ENCODE data around the gene SERPINB6.

Gene SERPINB6

GRCh38 chr6:2999618-3000557 lies 28.5 kb upstream of the SERPINB6 start, which contains the start of gene NQO2:
Gene NQO2, plus strand, starts transcription at chr6:2999894. Its CDS starts 6,659 bp downstream, at chr6:3006553.
- peak; percentile 85 for DNase-seq (ENCODE audit: low read depth)

DNA sequence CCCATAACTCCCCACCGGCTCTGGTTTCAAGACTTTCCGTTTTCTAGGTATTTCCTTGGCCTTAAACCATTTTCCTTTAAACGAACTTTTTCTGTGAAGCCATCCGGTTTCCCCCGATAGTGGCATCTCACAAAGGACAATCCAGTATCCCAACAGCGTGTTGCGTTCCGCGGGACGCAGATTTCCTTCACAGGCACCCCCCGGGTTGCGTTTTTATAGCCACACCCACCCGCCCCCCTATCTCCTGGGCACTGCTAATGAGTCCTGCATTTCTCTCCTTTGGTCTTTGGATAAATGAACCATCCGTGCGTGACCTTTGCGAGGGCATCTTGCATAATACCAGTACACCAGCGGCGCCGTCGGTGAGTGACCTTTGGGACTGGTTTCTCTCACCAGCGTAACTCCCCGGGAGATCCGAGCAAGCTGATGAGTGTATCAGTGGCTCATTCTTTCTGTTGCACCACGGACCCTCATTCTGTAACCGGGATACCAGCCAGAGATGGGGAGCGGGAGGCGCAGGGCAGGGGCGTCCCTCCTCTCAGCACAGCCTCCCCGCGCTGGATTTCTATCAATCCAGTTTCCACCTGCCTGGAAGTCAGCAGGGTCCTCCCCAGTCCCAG lies 27.7 kb upstream of the SERPINB6 start:
- DNase-seq (ENCODE audit: low read depth), result peak; percentile 93

DNA sequence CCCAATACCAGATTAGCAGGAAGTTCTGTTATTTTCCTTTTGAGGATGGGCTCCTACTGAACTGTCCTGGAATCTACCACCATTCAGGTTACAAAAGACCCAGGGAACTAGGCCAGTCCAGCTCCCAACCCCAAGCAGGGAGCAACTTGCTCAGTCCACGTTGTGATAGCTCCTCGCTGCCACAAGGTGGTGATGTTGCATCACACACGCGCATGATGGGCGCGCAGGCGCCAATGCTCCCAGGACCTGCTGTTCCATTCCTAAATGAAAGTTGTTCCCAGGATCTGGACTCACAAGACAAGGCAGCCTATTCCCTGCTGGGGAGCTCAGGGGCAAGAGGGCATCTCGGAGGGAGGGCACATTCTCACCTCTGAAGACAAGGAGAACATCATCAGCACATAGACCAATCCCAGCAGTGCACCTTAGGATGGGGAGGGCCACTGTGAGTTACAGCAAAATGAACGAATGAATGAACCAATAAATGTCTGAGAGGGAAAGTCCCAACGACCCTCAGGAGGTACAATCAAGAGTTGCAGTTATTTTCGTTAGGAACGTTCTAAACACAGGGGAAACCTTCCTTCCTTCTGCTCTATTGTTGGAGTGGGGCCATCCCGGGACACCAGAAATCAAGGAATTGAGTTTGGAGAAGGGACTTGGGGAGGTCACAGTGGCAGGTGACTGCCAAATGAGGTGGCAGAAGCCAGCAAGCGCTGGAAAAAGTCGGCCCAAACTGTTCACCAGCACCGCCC lies 27.1 kb upstream of the SERPINB6 start:
- DNase-seq (ENCODE audit: low read depth), result peak; percentile 44

- DNase-seq (ENCODE audit: low read depth), result no peak
Measured at GRCh38 chr6:2993755-2994317, 22.5 kb upstream of the SERPINB6 start.

DNA sequence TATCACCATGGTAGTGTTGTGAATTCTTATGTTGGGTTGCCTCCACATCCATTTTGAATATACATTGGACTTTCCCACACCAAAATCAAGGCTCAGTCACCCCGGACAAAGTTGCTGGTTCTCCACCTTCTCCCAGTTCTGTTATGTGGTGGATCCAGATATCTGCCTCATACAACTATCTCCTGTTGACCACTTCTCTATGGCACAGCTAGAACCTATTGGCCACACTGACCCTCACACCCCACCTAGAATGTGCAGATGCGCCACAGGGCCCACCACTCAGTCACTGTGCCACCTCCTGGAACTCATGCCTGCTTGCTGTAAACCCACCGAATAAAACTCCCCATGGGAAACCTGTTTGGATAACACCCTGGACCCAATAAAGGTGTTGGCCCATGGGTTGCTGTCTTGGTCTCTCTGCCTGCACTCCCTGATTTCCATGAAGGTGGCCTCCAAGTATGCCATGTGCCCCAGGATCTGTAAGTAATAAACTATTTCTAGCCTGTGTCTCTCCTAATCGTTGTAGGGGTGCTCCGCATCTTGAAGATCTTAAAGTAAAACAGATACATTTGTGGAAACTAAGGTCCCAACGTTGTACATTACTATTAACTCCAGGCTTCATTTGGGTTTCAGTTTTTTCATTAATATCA lies 21.1 kb upstream of the SERPINB6 start:
- DNase-seq (ENCODE audit: low read depth), result no peak

- no peak for DNase-seq (ENCODE audit: low read depth)
Measured at GRCh38 chr6:2990932-2991506, 19.7 kb upstream of the SERPINB6 start.

DNA sequence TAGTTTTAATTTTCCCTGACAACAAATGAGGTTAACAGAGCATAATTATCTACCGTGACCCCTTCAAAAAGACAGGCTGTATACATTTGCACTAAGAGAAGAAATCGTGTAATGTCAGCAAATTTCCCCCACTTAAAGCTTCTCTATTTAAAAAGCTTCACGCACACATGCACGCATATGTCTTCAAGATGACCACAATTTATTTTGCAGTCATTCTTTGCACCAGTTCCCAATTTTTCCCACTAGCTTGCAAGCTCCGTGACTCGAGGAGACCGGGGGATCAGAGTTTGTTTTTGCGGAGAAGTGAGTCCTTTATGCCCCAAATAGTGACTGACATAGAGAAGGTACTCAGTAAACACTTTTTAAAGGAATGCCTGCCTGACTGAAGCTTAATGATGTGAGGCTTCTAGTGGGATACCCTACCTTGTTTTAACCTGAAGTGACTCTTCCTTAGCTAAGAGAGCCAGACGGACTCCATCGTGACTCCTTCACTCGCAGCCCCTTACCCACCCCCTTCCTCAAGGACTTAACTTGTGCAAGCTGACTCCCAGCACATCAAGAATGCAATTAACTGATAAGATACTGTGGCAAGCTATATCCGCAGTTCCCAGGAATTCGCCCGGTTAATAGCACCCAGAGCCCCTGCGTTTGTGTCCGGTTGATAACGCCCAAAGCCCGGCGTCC lies 19.0 kb upstream of the SERPINB6 start:
- DNase-seq (ENCODE audit: low read depth), result peak; percentile 54

DNA sequence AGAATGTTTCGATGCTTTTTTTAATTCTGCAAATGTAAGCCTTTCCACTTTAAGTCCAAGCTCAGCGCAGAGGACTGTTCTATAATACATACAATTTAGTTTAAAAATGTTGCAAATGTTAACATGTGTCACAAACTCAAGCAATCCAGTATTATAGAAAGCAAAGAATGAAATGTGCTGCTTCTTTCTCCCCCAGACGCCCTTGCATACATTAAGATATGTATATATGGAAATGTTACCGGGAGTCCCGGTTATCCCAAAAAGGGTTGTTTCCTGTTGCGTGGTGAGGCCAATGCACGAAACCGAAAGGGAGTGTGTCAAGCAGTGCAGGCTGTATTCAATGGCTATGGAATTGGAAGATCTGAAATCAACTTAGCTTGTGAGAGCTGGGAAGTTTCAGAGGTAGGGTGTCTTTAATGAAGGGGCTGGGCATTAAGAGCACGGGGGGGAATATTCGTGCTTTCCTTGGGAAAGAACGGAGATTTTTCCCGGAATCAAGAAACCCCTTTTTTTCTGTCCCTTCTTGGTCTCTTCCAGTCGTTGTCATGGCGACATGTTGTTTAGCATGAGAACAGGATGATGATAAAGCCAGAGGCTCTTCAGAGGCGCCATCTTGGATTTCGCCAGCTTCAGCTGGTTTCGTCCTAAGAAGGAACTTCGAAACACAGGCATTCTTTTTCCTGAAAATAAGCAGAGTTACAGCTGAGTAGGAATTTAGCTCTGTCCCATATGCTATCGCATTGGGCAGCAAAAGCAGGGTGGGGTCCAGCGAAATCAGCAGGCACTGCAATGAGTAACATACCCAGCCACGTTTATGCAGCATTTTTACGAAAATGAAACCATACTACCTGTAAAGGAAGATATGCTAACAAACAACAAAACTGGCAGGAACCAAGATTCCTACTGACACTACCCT lies 18.2 kb upstream of the SERPINB6 start:
- DNase-seq (ENCODE audit: low read depth), result peak; percentile 99

- peak; percentile 98 for DNase-seq (ENCODE audit: low read depth)
Measured at GRCh38 chr6:2988426-2989331, 17.3 kb upstream of the SERPINB6 start.

GRCh38 chr6:2988094-2988425 lies 16.7 kb upstream of the SERPINB6 start:
- no peak for DNase-seq (ENCODE audit: low read depth)

DNA sequence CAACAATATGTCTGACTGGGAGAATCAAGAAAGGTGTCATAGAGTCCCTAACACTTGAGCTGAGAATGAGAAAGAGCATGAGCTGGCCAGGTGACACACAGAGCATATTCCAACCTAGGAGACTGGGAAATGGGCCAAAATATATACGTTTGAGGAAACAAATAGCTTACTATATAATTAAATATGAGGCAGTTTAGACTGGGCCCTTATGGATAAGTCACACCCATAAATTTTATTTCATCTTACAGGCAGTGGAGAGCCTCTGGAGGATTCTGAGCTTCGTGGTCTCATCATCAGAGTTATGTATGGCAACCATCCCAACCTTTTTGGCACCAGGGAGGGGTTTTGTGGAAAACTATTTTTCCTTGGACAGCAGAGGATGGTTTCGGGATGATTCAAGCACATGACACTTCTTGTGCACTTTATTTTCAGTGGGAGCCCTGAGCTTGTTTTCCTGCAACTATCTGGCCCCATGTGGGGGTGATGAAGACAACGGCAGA lies 15.4 kb upstream of the SERPINB6 start:
- peak; percentile 84 for DNase-seq (ENCODE audit: low read depth)

DNA sequence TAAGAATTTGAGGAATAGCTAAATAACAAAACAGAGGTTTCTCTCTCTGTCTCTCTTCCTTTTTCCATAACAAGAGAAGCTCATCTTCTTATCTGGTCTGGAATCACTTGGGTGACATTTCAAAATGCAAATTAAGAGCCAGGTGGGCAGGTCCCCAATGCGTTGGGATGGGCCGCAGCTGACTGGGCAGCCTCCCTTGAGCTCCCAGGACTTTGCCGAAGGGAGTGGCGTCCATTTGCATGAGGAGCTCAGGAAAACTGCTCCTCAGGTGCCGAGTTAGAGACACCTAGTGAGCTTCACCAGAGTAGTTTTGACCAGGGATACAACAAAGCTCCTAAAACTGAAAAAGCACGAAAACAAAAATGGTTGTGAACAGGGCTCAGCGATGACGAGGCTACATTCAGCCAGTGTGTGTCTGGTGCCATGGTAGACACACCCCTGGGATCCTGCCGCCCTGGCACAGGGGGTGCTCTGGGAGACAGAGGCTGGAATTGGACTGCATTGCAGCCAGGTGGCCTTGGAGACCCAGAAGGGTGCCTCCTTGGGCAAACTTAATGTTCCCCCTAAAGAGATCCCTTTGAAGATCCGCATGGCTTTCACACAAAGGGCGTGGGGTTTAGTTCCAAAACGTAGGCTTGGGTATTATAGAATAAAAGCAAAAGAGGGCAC lies 13.5 kb upstream of the SERPINB6 start:
- DNase-seq (ENCODE audit: low read depth), result no peak

- peak; percentile 54 for DNase-seq (ENCODE audit: low read depth)
Measured at GRCh38 chr6:2982426-2983117, 11.2 kb upstream of the SERPINB6 start.

DNA sequence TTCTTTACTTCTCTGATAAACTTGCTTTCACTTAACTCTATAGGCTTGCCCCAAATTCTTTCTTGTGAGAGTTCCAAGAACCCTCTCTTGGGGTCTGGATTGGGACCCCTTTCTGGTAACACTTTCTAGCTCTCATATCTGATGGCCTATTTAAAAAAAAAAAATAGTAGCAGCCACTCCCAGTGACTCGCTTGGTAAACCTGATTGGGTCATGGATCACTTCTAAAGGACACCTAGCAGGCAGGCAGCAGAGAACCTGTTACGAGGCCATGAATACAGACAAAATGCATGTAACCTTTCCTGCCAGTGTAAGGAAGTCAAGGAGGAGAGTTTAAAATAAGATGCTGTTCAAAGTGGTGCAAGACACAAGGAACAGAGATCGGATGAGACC lies 9.1 kb upstream of the SERPINB6 start:
- DNase-seq (ENCODE audit: low read depth), result no peak

- DNase-seq (ENCODE audit: low read depth), result no peak
Measured at GRCh38 chr6:2979819-2980464, 8.6 kb upstream of the SERPINB6 start.

GRCh38 chr6:2978923-2979322 lies 7.6 kb upstream of the SERPINB6 start:
- DNase-seq (ENCODE audit: low read depth), result no peak
